ENCODE measurements around the gene RANBP17.

GRCh38 chr5:171226096-171226754 is 364.4 kb downstream of the RANBP17 start:
- TF ChIP-seq, protein P1, sequence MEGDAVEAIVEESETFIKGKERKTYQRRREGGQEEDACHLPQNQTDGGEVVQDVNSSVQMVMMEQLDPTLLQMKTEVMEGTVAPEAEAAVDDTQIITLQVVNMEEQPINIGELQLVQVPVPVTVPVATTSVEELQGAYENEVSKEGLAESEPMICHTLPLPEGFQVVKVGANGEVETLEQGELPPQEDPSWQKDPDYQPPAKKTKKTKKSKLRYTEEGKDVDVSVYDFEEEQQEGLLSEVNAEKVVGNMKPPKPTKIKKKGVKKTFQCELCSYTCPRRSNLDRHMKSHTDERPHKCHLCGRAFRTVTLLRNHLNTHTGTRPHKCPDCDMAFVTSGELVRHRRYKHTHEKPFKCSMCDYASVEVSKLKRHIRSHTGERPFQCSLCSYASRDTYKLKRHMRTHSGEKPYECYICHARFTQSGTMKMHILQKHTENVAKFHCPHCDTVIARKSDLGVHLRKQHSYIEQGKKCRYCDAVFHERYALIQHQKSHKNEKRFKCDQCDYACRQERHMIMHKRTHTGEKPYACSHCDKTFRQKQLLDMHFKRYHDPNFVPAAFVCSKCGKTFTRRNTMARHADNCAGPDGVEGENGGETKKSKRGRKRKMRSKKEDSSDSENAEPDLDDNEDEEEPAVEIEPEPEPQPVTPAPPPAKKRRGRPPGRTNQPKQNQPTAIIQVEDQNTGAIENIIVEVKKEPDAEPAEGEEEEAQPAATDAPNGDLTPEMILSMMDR (conservative IDR thresholded peaks at IDR 0.05 in 1 of 2, IDR thresholded peaks at IDR 0.05 in 1 of 2; ENCODE audit: extremely low read depth in 1 of 2, insufficient read depth in 1 of 2, low read depth in 1 of 2, low read length in 2 of 2) = peak in 1 of 2 donors; percentile 33
- TF ChIP-seq EZH2 (IDR thresholded peaks at IDR 0.05; ENCODE audit: borderline replicate concordance, low read length) = no peak

All from mammary epithelial cell (primary cell).